HUDEP-2 (cell line): Measurements from ENCODE around the gene DAPL1.
"Not testable (repeated sequence)": the region's sequence is repeated elsewhere in the genome, so short reads cannot be mapped to it uniquely, and the experiment has no call there.

ENCODE experiments used
- DNase-seq, 76 experiments: peaks; one replicate each; lab custom pipeline; 2025; ENCODE audit not compliant: unreplicated experiment in 76 of 76; lab: John Stamatoyannopoulos, UW

Gene DAPL1

DNA sequence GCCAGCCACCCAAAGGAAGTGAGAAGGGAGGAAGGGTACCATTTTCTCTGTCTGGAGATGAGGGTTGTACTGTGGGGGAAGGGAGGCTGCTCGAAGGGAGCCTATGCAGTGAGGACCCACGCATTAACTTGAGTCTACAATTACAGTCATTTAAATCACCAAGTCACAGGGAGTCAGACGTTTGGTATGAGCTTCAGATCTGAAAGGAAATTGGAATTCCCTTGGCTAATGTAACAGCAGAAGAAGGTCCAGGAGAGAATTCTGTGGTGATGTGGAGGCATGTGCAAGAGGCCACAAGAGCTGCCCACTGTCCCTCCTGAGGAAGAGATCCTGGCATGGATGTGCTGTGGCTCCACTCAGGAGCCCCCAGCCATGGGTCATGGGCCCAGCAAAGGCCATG is 22.5 kb downstream of the DAPL1 start:
- no peak for DNase-seq

DNA sequence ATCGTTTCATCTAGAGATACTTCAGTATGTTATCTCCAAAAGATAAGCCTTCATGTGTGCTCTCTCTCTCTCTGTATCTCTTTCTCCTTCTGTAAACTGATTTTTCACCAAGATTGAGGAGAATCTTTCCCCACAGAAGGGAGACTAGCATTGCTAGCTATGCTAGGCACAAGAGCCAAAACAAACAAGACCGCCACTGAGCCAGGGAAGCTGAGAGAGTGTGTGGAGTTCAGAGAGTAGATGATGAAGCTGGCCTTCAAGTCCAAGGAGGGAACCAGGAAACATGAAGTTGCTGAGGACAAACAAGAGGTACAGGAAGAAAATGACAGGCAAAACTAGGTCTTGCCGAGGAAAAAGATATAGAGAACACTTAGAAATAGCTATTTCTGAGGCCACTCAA is 23.4 kb downstream of the DAPL1 start:
- no peak for DNase-seq

DNA sequence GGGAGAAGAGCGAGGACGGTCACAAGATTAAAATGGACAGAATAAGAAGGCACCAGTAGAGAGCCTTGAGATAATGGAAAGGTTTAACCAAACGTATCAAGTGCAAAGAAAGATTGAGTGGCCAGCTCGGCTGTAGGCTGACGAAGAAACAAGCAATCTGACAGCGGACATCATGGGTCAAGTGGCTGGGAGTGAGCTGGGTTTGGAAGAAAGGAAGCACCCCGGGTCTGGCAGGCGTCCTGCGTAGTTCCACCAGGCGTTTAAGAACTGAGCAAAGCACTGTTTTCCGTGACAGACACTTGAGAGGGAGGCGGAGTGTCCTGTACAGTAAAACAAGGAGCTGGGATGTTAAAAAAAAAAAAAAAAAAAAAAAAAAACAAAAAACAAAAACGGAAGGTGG is 27.1 kb downstream of the DAPL1 start:
- DNase-seq, result no peak

DNA sequence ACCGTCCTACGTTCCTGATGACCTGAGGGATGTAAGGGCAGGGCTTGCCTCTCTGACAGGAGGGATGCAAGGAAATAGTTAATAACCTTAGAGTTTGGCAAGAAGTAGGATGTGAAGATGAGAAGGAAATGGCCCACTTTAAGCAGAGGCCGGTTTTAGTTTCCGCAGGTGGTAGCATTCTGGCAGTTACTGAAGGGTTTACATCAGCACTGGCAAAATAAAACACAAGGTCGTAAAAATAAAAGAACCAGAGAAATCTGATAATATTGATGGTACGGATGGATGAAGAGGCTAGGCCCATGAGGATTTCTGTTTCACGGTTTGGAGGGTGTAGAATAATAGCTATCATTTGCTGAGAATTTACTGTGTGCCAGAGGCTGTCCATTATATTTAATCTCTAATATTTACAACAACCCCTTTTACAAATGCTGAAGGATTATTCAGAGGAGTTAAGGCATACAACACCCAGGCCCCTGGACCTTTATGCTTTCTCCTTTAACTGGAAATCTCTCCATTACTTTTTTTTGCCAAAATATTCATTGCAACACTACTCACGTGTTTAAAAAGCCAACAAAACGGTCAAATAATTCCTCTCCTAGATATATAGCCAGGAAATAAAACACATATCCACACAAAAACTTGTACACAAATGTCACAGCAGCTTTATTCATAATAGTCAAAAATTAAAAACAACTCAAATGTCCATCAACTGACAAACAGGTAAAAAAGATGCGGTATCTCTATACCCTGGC is 28.5 kb downstream of the DAPL1 start:
- no peak for DNase-seq

DNA sequence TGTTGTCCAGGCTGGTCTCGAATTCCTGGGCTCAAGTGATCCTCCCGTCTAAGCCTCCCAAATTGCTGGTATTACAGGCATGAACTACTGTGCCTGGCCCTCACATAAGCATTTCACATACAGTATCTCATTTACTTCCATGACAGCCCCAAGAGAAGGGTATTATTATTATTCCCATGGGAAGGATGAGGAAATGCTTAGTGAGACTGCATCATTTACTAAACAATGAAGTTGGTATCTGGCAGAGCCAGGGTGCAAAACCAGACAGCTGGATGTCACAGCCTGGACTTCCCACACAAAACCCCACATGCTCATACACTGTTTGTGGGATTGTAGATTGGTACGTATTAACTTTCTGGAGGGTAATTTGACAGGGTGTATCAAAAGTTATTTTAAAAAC is 29.9 kb downstream of the DAPL1 start:
- no peak for DNase-seq

DNA sequence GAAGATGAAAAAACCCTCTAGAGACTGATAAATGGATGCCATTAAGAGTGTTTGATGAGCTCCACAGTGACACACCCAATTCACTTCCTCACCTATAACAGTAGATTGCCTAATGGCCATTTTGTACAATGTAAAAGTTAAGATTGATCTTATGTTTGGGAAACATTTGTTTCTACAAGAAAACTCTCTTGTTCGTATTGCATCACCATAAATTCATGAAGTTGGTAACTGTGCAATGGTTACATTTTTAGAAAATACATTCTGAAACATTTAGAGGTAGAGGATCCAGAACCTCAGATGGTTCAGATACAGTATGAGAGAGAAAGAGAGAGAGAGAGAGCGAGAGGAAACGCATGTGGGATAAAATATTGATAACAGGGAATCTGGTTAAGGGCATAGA is 31.8 kb downstream of the DAPL1 start:
- no peak for DNase-seq

DNA sequence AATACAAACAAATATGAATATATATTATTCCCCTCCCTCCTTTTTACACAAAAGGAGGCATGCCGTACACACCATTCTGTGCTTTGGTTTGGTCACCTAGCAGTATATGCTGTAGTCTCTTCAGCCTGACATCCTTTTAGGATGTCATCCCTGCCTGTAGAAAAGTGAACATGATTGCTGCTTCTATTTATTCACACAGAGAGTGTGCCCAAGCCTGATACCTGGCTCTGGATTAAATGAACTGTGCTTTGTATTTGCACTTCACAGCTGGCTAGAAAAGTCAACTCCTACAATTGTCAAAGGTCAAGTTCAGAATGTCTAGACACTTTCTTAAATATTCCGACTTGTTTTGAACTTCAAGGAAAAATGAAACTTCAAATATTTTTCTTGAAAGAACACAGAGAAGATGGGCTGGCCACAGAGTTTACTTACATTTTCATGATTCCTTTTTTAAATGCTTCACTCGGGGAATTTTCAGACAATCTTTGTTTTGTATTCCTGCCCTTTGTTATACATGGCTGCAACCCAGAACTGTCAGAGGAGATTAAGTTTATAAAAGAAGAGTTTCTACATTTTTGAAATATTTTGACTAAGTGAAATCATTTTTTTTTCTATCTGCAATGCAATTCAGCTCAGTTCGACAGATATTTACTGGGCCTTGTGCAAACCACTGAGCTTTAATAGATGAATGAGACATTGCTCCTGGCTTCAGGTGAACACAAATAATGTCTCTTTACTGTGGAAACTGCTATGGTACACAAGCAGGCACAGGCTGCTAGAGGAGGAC is 33.5 kb downstream of the DAPL1 start:
- no peak for DNase-seq

DNA sequence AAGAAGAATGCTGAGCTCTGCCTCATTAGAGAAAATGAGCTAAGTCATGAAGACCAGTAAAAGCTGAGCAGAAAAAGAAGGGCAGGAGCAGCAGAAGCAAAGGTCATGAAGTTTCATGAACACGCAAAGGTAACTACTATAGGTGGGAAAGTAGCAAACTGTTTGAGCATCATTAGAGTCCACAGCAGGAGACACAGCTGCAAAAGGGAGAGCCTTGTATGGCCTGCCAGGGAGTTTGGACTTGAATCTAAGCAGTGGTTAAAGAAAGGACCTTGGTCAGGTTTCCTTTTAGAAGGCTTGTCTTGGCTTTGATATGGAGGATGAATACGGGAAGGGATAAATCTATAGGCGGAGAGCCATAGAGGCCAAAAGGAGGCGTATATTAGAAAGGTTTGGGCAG is 34.0 kb downstream of the DAPL1 start:
- DNase-seq, result no peak

DNA sequence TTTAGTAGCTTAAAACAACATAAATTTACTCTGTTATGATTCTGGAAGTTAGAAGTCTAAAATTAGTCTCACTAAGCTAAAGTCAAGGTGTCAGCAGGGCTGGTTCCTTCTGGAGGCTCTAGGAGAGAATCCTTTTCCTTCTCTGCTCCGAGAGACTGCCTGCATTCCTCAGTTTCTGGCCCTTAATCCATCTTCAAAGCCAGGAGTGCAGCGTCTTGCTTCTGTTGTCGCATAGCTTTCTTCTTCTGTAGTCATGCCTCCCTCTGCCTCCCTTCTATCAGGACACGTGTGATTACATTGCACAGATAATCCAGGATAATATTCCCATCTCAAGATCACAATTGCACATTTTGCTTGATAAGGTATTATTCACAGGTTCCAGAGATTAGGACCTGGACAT is 35.1 kb downstream of the DAPL1 start:
- DNase-seq, result no peak

DNA sequence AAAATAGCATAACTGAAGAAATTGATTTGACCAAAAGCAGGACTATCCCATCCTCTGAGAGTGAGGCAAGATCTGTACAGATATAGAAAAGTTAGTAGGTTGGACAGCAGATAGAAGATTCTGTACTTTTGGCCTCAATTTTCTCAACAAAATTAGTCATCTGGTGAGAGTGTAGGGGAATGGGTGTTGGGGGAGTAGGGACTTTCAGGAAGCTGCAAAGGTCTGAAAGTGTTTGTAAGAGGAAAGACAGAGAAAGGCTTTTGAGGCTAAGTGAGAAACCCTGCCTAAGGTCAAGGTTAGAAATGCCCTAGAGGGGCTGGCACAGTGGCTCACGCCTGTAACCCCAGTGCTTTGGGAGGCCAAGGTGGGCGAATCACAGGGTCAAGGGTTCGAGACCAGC is 40.3 kb downstream of the DAPL1 start:
- DNase-seq, result no peak

DNA sequence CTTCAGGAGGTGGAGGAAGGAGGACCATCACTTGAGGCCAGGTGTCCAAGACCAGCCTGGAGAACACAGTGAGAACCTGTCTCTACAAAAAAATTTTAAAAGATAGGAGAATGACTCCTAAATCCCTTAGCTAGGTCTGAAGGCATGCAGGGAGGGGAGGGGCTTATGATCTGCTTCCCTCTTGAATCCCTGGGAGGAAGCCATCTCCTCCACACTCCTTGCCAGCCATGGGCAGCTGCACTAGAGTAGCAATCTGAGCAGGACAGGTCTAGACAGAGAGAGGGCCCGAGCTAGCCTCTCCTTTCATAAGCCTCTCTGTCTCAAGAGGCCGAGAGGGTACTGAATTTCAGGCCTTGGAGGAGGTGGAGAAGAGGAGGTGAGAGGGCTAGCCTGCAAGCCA is 42.5 kb downstream of the DAPL1 start:
- no peak for DNase-seq

DNA sequence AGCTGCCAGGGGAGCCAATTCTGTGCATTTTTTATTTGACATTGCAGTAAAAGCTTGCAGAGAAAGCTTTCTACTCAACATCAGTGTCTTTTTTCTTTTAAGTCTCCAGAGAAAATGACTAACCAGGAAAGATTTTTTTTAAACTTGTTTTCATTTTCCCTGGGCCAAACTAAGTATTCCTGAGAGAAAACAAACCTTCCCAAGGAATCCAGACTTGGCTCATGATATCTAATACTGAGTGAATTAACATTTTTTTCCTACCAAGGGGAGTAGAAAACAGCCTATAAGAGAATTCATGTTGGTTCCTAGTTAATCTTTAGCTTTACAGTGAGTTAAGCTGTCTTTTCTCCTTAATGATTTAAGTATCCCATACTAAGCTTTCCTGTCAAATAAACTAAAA is 46.7 kb downstream of the DAPL1 start:
- no peak for DNase-seq

DNA sequence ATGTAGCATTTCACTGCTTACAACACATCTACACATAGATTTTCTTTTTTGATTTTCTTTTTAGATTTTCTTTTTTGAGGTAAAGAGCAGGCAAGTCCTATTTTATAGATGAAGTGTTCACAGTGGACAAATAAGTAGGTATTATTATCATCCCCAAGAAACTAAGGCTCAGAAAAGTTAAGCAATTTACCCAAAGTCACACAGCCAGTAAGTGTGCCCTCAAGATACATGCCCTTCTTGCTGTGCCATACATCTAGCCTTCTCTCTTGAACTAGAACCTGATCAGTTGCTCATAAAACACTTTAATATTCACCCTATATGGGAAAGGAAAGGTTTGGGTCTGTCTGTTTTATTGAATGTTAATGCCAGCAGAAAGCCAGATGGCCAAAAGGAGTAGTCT is 50.3 kb downstream of the DAPL1 start:
- no peak for DNase-seq

DNA sequence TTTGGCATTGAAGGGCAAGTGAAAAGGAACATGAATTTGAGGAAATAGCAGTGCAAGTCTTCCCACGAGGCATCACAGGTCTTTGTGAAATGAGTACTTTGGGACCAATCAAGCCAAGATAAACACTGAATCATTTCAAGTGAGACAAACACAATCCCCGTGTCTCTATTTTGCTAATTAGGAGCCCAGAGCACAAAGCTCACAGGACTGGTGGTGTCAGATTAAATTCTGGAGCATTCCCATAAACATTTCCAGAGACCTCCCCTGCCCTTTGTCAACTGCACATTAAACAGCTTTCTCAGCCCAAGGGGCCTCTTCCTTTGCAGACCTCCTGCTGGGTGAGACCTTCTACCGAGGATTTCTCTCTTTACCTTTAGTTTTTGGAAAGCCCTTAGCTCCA is 50.7 kb downstream of the DAPL1 start:
- no peak for DNase-seq

DNA sequence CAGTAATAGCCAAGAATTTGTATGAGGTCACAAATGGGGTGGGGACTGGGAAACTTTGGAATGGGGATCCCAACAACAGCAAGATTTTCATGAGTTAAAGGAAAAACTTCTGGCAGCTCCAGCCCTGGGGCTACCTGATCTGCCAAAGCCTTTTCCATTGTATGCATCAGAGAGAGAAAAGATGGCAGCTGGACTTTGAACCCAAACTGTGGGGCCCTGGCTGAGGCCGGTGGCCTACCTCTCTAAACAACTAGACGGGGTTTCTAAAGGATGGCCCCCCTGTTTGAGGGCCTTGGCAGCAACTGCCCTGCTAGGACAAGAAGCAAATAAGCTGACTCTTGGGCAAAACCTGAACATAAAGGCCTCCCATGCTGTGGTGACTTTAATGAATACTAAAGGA is 52.4 kb downstream of the DAPL1 start:
- DNase-seq, result not testable (repeated sequence)

DNA sequence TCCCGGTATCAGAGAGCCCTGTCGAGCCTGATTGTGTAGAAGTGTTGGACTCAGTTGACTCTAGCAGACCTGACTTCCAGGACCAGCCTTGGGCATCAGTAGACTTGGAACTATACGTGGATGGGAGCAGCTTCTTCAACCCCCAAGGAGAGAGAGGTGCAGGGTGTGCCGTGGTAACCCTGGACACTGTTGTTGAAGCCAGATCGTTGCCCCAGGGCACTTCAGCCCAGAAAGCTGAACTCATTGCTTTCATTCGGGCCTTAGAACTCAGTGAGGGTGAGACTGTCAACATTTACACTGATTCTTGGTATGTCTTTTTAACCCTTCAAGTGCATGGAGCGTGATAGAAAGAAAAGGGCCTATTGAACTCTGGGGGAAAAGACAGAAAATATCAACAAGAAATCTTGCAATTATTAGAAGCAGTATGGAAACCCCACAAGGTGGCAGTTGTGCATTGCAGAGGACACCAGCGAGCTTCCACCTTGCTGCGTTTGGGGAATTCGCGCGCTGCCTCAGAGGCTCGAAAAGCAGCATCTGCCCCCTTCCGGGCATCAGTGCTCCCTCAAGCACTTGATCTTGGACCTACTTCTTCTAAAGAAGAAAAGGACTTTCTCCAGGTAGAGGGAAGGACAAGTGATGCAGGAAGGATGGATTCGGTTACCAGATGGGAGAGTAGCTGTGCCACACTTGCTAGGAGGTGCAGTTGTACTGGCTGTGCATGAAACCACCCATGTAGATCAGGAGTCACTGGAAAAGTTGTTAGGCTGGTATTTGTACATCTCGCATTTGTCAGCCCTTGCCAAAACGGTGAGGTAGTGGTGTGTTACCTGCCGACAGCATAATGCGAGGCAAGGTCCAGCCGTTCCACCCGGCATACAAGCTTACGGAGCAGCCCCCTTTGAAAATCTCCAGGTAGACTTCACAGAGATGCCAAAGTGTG is 53.2 kb downstream of the DAPL1 start:
- not testable (repeated sequence) for DNase-seq

DNA sequence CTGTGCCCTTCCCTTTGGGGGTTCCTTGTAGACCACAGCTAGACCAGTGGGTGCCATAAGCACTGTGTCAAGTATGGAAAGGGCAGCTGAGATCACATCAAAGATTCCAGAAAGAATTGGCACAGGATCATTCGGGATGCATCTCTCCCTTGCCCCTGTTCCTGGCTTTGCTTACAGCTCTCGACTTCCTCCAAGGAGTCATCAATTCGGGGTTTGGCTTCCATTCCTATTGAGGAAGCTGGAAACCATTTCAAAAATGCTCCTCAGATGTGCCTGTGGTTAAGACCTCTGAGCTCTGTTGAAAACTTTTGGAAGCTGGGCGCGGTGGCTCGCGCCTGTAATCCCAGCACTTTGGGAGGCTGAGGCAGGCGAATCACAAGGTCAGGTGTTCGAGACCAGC is 65.1 kb downstream of the DAPL1 start:
- DNase-seq, result not testable (repeated sequence)

DNA sequence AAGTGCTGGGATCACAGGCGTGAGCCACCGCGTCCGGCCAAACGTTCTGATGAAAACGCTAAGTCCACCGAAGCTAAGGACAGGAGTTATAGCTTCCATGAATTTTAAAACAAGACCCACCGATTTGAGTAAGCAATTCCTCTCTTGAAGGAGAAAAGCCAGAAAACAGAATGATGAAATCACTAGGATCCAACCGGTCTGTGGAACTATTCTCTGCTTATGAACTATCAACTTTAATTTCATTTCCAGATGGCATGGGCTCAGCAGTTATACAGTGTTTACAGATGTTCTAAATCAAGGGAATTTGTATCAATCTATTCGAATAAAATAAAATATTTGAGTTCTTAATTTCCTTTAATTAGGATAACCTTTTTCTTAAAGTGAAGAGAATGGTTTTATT is 66.5 kb downstream of the DAPL1 start:
- DNase-seq, result not testable (repeated sequence)

DNA sequence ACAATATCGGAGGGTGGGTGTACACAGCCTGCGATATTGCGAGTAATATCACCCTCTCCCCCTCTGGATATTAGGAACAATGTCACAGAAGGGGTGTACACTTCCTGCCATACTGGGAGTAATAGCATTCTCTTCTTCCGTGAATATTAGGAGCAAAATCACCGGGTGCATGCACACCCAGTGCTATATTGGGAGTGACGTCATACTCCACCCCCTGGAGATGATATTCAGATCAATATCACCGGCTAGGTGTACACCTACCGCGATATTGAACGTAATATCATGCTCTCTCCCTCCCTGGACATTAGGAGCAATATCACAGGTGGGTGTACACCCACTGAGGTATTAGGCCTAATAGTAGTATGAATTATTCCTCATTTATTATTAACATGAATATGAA is 70.4 kb downstream of the DAPL1 start:
- not testable (repeated sequence) for DNase-seq
